HEK293 (cell line): ENCODE results near the gene KLHL29.

Experiments
- CTCF ChIA-PET: fragments of 350-600 bp; formaldehyde crosslinking; extraction: SDS; loops from one replicate; lab custom pipeline; 2021; ENCODE audit warnings: antibody characterized with exemption; lab: Yijun Ruan, JAX
- POLR2A ChIA-PET: fragments of 300-600 bp; formaldehyde crosslinking; extraction: SDS; loops from one replicate; lab custom pipeline; 2020; ENCODE audit warnings: antibody characterized with exemption, inconsistent platforms; lab: Yijun Ruan, JAX
- H3K27ac ChIP-seq: fragments of 200-500 bp; sonication (Bioruptor generic); 2 replicates; pipeline ENCODE4 v1.5.1; 2014; ENCODE audit warnings: low read depth, low read length, control low read depth, inconsistent platforms; ENCODE audit errors: extremely low read depth
- H3K36me3 ChIP-seq, 2 experiments: fragments of 200-500 bp in 1 of 2; sonication (Bioruptor generic) in 1 of 2; 1 replicate in 1 of 2; 2 replicates in 1 of 2; pipeline ENCODE4 v1.5.1; 2014 to 2017; ENCODE audit warnings: inconsistent platforms in 2 of 2, low read length in 2 of 2; ENCODE audit not compliant: control insufficient read depth in 2 of 2, insufficient read depth in 1 of 2
- H3K4me1 ChIP-seq: fragments of 200-500 bp; sonication (Bioruptor generic); 2 replicates; pipeline ENCODE4 v1.5.1; 2014; ENCODE audit warnings: mild to moderate bottlenecking, low read length, inconsistent platforms; ENCODE audit not compliant: control insufficient read depth, insufficient read depth
- H3K4me3 ChIP-seq: 2 replicates; pipeline ENCODE4 v1.5.1; 2011; ENCODE audit warnings: low read depth, mild to moderate bottlenecking, control low read depth, low read length, moderate library complexity
- H3K9me3 ChIP-seq: fragments of 200-500 bp; sonication (Bioruptor generic); 2 replicates; pipeline ENCODE4 v1.5.1; 2014; ENCODE audit warnings: low read depth, low read length, inconsistent platforms; ENCODE audit not compliant: control insufficient read depth, insufficient read depth
- AEBP2 ChIP-seq: fragments of 450-650 bp; formaldehyde crosslinking; IDR thresholded peaks from 2 replicates; pipeline ENCODE4 v1.5.1; 2016; ENCODE audit warnings: missing biosample characterization, missing genetic modification characterization, borderline replicate concordance
- EGR2 ChIP-seq: fragments of 450-650 bp; formaldehyde crosslinking; IDR thresholded peaks from 2 replicates; pipeline ENCODE4 v1.5.1; 2016; ENCODE audit warnings: low read depth, missing biosample characterization, missing genetic modification characterization
- GLIS2 ChIP-seq: fragments of 450-650 bp; formaldehyde crosslinking; IDR thresholded peaks from 2 replicates; pipeline ENCODE4 v1.5.1; 2016; ENCODE audit warnings: missing biosample characterization, missing genetic modification characterization
- KLF10 ChIP-seq: fragments of 450-650 bp; IDR thresholded peaks from 2 replicates; pipeline ENCODE4 v1.5.1; 2018; ENCODE audit warnings: missing biosample characterization, mild to moderate bottlenecking, missing genetic modification characterization
- KLF7 ChIP-seq: fragments of 450-650 bp; formaldehyde crosslinking; IDR thresholded peaks from 2 replicates; pipeline ENCODE4 v1.5.1; 2016; ENCODE audit warnings: missing biosample characterization, missing genetic modification characterization, borderline replicate concordance
- RBAK ChIP-seq: fragments of 450-650 bp; formaldehyde crosslinking; IDR thresholded peaks from 2 replicates; pipeline ENCODE4 v1.5.1; 2016; ENCODE audit warnings: missing biosample characterization, missing genetic modification characterization
- SP7 ChIP-seq: fragments of 450-650 bp; formaldehyde crosslinking; IDR thresholded peaks from 2 replicates; pipeline ENCODE4 v1.5.1; 2016; ENCODE audit warnings: missing biosample characterization, missing genetic modification characterization
- ZBTB11 ChIP-seq: fragments of 450-650 bp; formaldehyde crosslinking; conservative IDR thresholded peaks from 2 replicates; pipeline ENCODE4 v1.5.1; 2016; ENCODE audit warnings: low read depth, missing biosample characterization, missing genetic modification characterization
- ZNF10 ChIP-seq: fragments of 450-650 bp; formaldehyde crosslinking; IDR thresholded peaks from 2 replicates; pipeline ENCODE4 v1.5.1; 2017; ENCODE audit warnings: missing biosample characterization, missing genetic modification characterization
- ZNF112 ChIP-seq: fragments of 450-650 bp; formaldehyde crosslinking; IDR thresholded peaks from 2 replicates; pipeline ENCODE4 v1.5.0; 2017; ENCODE audit warnings: missing biosample characterization, missing genetic modification characterization
- ZNF169 ChIP-seq: fragments of 450-650 bp; formaldehyde crosslinking; IDR thresholded peaks from 2 replicates; pipeline ENCODE4 v1.5.1; 2016; ENCODE audit warnings: missing biosample characterization, missing genetic modification characterization
- ZNF19 ChIP-seq: fragments of 450-650 bp; formaldehyde crosslinking; IDR thresholded peaks from 2 replicates; pipeline ENCODE4; 2016; ENCODE audit warnings: missing biosample characterization, missing genetic modification characterization, low read depth
- ZNF202 ChIP-seq: fragments of 450-650 bp; formaldehyde crosslinking; IDR thresholded peaks from 2 replicates; pipeline ENCODE4 v1.5.1; 2016; ENCODE audit warnings: missing biosample characterization, missing genetic modification characterization, borderline replicate concordance
- ZNF221 ChIP-seq: fragments of 450-650 bp; formaldehyde crosslinking; IDR thresholded peaks from 2 replicates; pipeline ENCODE4 v1.5.1; 2017; ENCODE audit warnings: missing biosample characterization, missing genetic modification characterization, borderline replicate concordance
- ZNF239 ChIP-seq: fragments of 450-650 bp; formaldehyde crosslinking; IDR thresholded peaks from 2 replicates; pipeline ENCODE4 v1.5.1; 2016; ENCODE audit warnings: missing biosample characterization, missing genetic modification characterization
- ZNF302 ChIP-seq: fragments of 450-650 bp; formaldehyde crosslinking; IDR thresholded peaks from 2 replicates; pipeline ENCODE4 v1.5.1; 2016; ENCODE audit warnings: missing biosample characterization, missing genetic modification characterization, low read depth
- ZNF423 ChIP-seq: fragments of 450-650 bp; formaldehyde crosslinking; IDR thresholded peaks from 2 replicates; pipeline ENCODE4 v1.5.1; 2016; ENCODE audit warnings: missing biosample characterization, missing genetic modification characterization
- ZNF513 ChIP-seq: fragments of 450-650 bp; IDR thresholded peaks from 2 replicates; pipeline ENCODE4 v1.5.1; 2018; ENCODE audit warnings: missing biosample characterization, missing genetic modification characterization
- ZNF664 ChIP-seq: fragments of 450-650 bp; formaldehyde crosslinking; IDR thresholded peaks from 2 replicates; pipeline ENCODE4 v1.5.1; 2016; ENCODE audit warnings: missing biosample characterization, missing genetic modification characterization
- ZNF692 ChIP-seq: fragments of 450-650 bp; formaldehyde crosslinking; IDR thresholded peaks from 2 replicates; pipeline ENCODE4 v1.5.1; 2016; ENCODE audit warnings: missing biosample characterization, missing genetic modification characterization
- ZNF837 ChIP-seq: fragments of 450-650 bp; formaldehyde crosslinking; IDR thresholded peaks from 2 replicates; pipeline ENCODE4 v1.5.1; 2016; ENCODE audit warnings: missing biosample characterization, missing genetic modification characterization
- ZSCAN23 ChIP-seq: fragments of 450-650 bp; formaldehyde crosslinking; IDR thresholded peaks from 2 replicates; pipeline ENCODE4 v1.5.1; 2016; ENCODE audit warnings: missing biosample characterization, missing genetic modification characterization
- ZSCAN5A ChIP-seq: fragments of 450-650 bp; formaldehyde crosslinking; IDR thresholded peaks from 2 replicates; pipeline ENCODE4 v1.5.1; 2016; ENCODE audit warnings: missing biosample characterization, missing genetic modification characterization

KLHL29 gene

GRCh38 chr2:23409248-23409647, 24.3 kb downstream of the KLHL29 start:
- POLR2A ChIA-PET: no interaction called here
- no peaks in the 10 kb centered on the region for H3K9me3 ChIP-seq

GRCh38 chr2:23410596-23410995, 25.6 kb downstream of the KLHL29 start:
- H3K4me3 ChIP-seq: no peak overlapping the region
- POLR2A ChIA-PET: no interaction called here
- TF ChIP-seq ZNF202 (tag by site-specific recombination) (no peak), SP7 (tag by site-specific recombination) (no peak), ZNF423 (tag by site-specific recombination) (no peak), ZNF239 (tag by site-specific recombination) (no peak), ZSCAN5A (tag by site-specific recombination) (no peak), ZNF221 (no peak), ZNF10 (tag by site-specific recombination) (no peak), ZNF19 (no peak)

More at GRCh38 chr2:23409248-23409647, 24.3 kb downstream of the KLHL29 start:
- CTCF ChIA-PET: interaction anchor here (0.7 kb wide), 1 partner anchor 51 kb away, joined by 4 read pairs; no protein-coding TSS in a partner anchor
- Histone ChIP-seq H3K27ac (no peak overlapping the region), H3K4me3 (no peak overlapping the region)
- no peak for TF ChIP-seq EGR2 (tag by site-specific recombination)
- TF ChIP-seq ZNF302 (tag by site-specific recombination): no peak
- TF ChIP-seq ZNF664 (tag by site-specific recombination): no peak
- TF ChIP-seq ZBTB11 (tag by site-specific recombination): no peak
- TF ChIP-seq KLF7 (tag by site-specific recombination): no peak
- TF ChIP-seq ZNF692 (tag by site-specific recombination): no peak
- no peak for TF ChIP-seq ZNF837 (tag by site-specific recombination)
- no peak for TF ChIP-seq ZNF169 (tag by site-specific recombination)
- no peak for TF ChIP-seq ZSCAN23 (tag by site-specific recombination)
- no peak for TF ChIP-seq GLIS2 (tag by site-specific recombination)
- no peak for TF ChIP-seq ZNF513 (tag by site-specific recombination)
- TF ChIP-seq KLF10 (tag by site-specific recombination): no peak
- TF ChIP-seq AEBP2 (tag by site-specific recombination): no peak
- TF ChIP-seq ZNF112 (tag by site-specific recombination): no peak
- TF ChIP-seq RBAK (tag by site-specific recombination): no peak
- TF ChIP-seq, all 188 proteins: peak for 0
- no peaks in the 10 kb centered on the region for H3K36me3 ChIP-seq
- peaks cover 4% of the 10 kb centered on the region for H3K4me1 ChIP-seq

More at GRCh38 chr2:23410596-23410995, 25.6 kb downstream of the KLHL29 start:
- H3K9me3 ChIP-seq: no peaks in the 10 kb centered on the region
- no peak overlapping the region for H3K27ac ChIP-seq
- CTCF ChIA-PET: no interaction called here
- H3K4me1 ChIP-seq: no peaks in the 10 kb centered on the region
- no peaks in the 10 kb centered on the region for H3K36me3 ChIP-seq
